HG02571 (cell line): ENCODE results near the gene PDE6G.
"Not testable (repeated sequence)": the region's sequence is repeated elsewhere in the genome, so short reads cannot be mapped to it uniquely, and the experiment has no call there.

Source experiments
- ATAC-seq: cut with Tn5 transposase; IDR thresholded peaks from one replicate; pipeline ENCODE4 v1.9.1; 2021; ENCODE audit warnings: mild to moderate bottlenecking, moderate library complexity; ENCODE audit not compliant: unreplicated experiment

PDE6G gene

GRCh38 chr17:81687770-81688541 is 31.6 kb upstream of the PDE6G start:
- no peak for ATAC-seq

GRCh38 chr17:81686614-81687013 is 30.3 kb upstream of the PDE6G start:
- no peak for ATAC-seq

GRCh38 chr17:81685108-81685507 is 28.8 kb upstream of the PDE6G start:
- no peak for ATAC-seq

- ATAC-seq, result no peak
Measured at GRCh38 chr17:81684442-81684911, 28.1 kb upstream of the PDE6G start.

- peak; percentile 92 for ATAC-seq
Measured at GRCh38 chr17:81683584-81684441, 27.5 kb upstream of the PDE6G start, which contains the start of the genes ARL16 and HGS. Gene ARL16 (minus strand): TSS chr17:81683797. CDS start chr17:81683753, 44 bp downstream. Gene HGS (plus strand): TSS chr17:81684011. CDS start chr17:81684067, 56 bp downstream.

- peak; percentile 19 for ATAC-seq
Measured at GRCh38 chr17:81683208-81683583, 26.9 kb upstream of the PDE6G start.

GRCh38 chr17:81682565-81683207 is 26.3 kb upstream of the PDE6G start:
- ATAC-seq, result no peak

- ATAC-seq, result no peak
Measured at GRCh38 chr17:81681672-81682071, 25.3 kb upstream of the PDE6G start.

- ATAC-seq, result no peak
Measured at GRCh38 chr17:81680150-81680549, 23.8 kb upstream of the PDE6G start.

- ATAC-seq, result no peak
Measured at GRCh38 chr17:81676906-81677305, 20.6 kb upstream of the PDE6G start.

GRCh38 chr17:81675515-81676221 is 19.3 kb upstream of the PDE6G start:
- not testable (repeated sequence) for ATAC-seq

- ATAC-seq, result no peak
Measured at GRCh38 chr17:81673561-81674258, 17.4 kb upstream of the PDE6G start.

GRCh38 chr17:81672954-81673353 is 16.6 kb upstream of the PDE6G start:
- ATAC-seq, result no peak

- ATAC-seq, result no peak
Measured at GRCh38 chr17:81672504-81672903, 16.2 kb upstream of the PDE6G start.

GRCh38 chr17:81667754-81668153 is 11.4 kb upstream of the PDE6G start:
- no peak for ATAC-seq

GRCh38 chr17:81666342-81667191 is 10.2 kb upstream of the PDE6G start, which contains the start of the genes CCDC137 and OXLD1:
Gene CCDC137 (plus strand): TSS chr17:81666737. CDS start chr17:81666767, 30 bp downstream.
Gene OXLD1 (minus strand): TSS chr17:81666605. CDS start chr17:81666577, 28 bp downstream.
- ATAC-seq, result peak; percentile 91

GRCh38 chr17:81666092-81666341 is 9.7 kb upstream of the PDE6G start:
- ATAC-seq, result peak; percentile 6

GRCh38 chr17:81665205-81666091 is 9.1 kb upstream of the PDE6G start:
- no peak for ATAC-seq
